ENCODE data around the gene CMC2.

DNA sequence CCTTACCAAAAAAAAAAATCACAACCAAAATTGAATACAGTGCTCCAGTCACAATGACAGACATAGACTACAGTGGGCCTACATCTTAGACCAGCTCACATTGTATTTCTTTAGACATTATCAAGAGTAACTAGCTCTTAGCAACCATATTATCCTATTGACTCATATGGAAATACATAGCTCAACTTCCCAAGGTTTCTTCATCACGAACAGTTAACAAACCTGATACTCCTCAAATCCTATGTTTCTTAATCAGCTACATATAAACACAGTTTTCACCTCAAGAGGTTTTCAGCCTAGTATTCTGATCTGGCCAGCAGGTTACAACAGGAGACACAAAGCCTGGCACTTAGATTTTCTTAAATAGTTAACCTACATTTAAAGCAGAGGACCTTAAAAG is 29.7 kb downstream of the CMC2 start:
- TF ChIP-seq, protein P1, sequence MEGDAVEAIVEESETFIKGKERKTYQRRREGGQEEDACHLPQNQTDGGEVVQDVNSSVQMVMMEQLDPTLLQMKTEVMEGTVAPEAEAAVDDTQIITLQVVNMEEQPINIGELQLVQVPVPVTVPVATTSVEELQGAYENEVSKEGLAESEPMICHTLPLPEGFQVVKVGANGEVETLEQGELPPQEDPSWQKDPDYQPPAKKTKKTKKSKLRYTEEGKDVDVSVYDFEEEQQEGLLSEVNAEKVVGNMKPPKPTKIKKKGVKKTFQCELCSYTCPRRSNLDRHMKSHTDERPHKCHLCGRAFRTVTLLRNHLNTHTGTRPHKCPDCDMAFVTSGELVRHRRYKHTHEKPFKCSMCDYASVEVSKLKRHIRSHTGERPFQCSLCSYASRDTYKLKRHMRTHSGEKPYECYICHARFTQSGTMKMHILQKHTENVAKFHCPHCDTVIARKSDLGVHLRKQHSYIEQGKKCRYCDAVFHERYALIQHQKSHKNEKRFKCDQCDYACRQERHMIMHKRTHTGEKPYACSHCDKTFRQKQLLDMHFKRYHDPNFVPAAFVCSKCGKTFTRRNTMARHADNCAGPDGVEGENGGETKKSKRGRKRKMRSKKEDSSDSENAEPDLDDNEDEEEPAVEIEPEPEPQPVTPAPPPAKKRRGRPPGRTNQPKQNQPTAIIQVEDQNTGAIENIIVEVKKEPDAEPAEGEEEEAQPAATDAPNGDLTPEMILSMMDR (IDR thresholded peaks at IDR 0.05): no peak
- TF ChIP-seq POLR2A (IDR thresholded peaks at IDR 0.05): no peak

Data from right lobe of liver (tissue), 4 donors.